SKM-1 treated with dmso at 0.1 percent for 144 hours (cell line): ENCODE measurements around the gene MBNL1.
A peak's percentile ranks its signal among the peaks of the same experiment; 100 is the strongest.

Experiments used
- DNase-seq: peaks from one replicate; lab custom pipeline; 2025; ENCODE audit not compliant: unreplicated experiment; lab: John Stamatoyannopoulos, UW

MBNL1 gene

DNA sequence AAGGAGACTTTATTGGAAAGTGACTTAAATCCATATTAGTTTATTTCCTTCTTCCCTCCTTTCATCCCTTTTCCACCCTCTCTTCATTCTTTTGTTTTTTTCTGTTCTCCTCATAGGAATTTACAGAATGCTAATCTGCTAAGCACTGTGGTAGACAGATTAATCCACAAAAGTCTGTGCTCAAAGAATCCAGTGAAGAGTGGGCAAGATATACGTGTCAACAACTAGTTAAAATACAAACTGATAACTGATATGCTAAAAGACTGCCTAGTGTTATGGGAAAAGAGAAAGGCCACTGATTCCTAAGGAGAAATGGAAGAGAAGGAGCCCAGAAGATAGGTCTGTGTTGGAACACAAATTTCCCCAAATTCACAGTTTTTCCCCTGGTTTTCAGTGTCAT is 202.2 kb downstream of the MBNL1 start:
- no peak for DNase-seq

DNA sequence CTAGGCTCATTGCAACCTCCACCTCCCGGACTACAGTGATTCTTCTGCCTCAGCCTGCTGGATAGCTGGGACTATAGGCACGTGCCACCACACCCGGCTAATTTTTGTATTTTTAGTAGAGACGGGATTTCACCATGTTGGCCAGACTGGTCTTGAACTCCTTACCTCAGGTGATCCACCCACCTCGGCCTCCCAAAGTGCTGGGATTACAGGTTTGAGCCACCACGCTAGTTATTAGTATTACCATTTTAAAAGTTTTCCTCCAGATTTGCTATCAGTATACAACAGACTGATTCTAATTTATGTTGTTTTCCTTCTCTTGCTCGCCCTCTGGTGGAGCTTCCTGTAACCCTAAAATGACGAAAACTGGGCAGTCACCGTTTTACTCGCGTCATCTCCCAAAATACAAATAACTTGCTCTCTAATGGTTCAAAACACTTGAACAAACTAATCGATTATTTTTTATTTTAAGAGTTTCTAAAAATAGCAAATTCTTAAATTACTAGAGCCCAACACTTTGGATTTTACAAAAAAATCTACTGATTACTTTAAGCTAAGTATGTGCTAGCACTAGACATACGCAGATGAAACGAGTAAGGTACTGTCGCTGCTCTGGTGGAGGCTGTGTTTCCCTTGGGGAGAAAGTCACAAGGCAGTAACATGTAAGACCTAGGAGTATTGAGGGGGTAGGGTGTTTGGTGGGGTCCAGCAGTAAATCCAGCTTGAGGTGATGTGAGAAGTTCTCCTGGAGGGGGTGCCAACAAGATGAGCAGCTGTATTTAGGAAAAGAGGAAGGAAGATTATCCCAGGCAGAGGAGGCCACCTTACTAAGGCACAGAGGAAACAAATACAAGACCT is 203.3 kb downstream of the MBNL1 start:
- DNase-seq: peak; percentile 20

DNA sequence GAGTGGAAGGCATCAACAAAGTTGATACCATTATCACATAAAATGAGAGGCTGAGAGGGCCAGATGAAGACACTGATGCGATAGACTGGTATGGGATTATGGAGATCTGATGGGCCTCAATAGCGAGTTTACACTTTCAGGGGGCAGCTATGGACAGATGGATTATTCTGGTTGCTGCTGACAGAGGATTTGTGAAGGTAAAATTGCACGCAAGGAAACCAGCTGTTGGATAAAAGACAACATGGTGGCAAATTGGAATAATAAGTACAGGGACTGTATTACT is 203.9 kb downstream of the MBNL1 start:
- no peak for DNase-seq

DNA sequence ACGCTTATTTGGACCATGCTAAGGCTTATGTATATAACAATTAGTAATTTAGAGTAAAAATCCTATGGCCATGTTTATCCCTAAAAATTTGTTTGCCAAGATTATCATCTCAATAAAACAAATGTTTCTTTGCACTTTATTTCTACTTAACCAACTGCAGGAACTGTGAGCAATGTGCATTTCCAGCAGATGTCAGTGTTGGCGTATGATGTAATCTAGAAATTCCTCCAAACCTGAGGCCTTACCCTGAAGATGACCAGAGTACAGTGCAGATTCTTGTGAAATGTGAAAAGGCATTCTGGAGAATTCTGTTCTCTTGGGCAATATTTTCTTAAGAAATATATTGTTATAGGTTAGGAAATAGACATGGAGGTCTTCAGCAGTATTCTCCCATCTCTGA is 205.9 kb downstream of the MBNL1 start:
- DNase-seq: peak; percentile 72

DNA sequence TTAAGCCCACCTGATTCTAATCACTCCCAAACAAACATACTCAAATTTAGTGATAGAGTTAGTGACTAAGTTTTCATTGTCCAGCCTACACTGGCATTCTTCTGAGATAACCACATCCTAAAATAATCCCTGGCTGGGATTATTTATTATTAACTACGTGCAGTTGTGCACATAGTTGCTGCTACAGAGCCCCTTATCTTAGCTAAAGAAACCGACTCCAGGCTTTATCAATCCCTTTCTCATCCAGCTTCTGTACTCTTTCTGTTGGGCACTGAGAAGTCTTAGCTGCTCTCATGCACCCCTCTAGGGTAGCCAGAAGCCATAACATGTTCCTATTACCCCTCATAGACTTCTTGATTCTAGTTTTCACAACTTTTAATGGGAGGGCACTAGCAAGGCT is 208.7 kb downstream of the MBNL1 start:
- no peak for DNase-seq

DNA sequence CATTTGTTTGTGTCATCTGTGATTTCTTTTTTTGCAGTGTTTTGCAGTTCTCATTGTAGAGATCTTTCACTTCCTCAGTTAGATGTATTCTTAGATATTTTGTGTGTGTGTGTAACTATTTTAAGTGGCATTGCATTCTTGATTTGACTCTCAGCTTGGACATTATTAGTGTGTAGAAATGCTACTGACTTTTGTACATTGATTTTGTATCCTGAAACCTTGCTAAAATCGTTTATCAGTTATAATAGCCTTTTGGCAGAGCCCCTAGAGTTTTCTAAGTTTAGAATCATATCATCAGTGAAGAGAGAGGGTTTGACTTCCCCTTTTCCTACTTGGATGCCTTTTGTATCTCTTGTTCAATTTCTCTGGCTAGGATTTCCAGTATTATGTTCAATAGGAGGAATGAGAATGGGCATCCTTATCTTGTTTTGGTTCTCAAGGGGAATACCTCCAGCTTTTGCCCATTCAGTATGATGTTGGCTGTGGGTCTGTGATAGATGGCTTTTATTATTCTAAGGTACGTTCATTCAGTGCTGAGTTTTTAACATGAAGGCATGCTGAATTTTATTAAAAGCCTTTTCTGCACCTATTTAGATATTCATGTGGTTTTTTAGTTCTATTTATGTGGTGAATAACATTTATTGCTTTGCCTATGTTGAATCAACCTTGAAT is 211.7 kb downstream of the MBNL1 start:
- DNase-seq: no peak

DNA sequence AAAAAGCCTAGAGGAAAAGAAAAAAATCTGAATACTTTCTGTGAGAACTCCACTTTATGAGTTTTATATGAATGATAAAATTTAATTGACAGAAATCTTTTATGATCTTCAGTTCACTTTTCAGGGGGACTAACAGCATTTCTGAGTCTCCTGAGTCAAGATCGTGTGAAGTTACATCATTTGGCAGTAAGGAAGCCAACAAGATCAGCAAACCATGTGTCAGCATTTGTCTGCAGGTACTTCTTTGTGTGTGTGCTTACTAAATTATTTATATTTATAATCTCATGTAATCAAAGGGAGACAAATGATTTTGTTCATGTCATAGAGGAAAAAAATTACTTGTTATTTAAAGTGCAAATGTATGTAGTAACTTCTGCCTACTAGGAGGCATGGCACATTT is 217.6 kb downstream of the MBNL1 start:
- no peak for DNase-seq

DNA sequence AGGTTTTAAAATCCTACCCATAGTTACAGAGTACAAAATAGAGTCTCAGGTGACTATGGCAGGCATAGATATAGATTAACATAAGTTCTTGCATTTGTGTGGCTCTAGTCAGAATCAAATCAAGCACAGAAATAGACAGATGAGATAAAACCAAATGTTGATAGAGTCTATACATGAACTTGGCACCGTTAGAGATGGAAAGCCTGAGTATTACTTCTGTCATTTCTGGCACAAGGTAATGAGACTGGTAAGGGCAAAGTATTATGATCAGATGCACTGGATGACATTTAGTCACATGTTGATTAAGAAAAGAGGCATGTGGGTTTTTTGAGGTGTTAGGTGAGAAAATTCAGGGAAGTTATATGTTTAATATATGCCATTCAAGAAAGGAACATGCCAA is 219.7 kb downstream of the MBNL1 start:
- DNase-seq: no peak

DNA sequence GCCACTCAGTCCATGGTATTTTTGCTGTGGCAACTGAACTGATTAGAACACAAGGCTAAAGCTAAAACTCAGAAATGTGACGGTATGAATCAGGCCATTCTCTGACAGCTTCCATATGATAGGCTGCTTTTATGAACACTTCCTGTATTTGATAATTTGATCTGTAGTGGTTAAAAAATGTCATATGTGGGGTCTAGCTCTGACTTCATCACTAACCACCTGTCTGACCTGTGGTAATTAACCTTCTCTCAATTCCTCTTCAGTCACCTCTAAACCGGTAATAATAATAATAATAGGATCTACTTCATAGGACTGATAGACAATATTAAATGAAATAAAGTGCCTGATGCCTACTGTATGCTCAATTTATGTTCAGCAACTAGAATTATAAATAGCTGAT is 223.2 kb downstream of the MBNL1 start:
- DNase-seq: no peak

DNA sequence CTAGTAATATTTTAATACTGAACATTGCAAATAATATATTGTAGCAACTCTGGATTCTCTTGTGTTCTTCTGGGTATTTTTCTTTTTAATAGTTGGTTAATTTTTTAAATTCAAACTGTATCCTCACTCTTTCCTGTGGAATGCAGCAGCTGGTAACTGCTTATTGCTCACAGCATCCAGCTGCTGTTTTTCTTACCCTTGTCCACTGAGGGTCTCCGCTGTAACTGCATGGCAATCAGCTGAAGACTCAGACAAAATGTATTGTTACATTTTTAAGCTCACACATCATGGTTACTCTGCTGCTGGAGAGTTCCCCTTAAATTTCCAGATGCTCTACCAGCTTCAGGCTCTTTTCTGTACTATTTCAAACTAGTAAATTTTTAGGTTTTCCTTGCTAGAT is 227.6 kb downstream of the MBNL1 start:
- DNase-seq: no peak

DNA sequence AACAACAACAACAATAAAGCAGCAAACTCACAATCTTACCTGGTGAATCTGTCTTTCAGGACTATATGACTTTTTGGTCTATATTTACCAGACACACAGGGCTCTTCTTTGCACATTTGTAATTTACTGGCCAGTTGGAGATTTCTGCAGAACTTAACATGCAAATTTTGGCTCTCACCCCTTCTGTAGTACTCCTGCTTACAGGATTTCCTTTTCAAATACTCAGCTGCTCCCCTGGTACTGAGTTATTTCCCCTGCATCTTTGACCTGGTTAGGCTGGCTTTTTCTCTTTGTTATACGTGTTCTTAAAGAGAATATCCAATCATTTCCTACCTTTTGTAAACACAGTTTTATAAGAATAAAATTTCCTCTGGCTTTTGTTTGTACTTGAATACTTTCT is 228.0 kb downstream of the MBNL1 start:
- no peak for DNase-seq

DNA sequence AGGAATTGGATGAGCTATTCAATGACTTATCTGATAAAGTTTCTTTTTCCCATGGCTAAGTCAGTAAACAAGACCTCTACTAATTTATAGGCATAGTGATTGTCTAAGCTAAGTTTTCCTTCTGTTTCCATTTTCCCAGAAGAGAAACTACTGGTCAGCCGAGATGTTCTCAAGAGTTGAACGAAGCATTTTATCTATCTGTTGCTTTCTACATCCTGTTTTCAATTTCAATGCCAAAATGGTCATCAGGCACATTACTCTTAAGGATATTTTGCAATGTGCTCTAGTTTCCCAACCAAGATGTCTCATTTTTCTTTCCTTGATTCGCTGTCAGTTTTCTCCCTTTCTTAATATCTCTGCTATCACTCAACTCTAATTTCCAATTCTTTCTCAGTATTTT is 228.7 kb downstream of the MBNL1 start:
- DNase-seq: no peak

DNA sequence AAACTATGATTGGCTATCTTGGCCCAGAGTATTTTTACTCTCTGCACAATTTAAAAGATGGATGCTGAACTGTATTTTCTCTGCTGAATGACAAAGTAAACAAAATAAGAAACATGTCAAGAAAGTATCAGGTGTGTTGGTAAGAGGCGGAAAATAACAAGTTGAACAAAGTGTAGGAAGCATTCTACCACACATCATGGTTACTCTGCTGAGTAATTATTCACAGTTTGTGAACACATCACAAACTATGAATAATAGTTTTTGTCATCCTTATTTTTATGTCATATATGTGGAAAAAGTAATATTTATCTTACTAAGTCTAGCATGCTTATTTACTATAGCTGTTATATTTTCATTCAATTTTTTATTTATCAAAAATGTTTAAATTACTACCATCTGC is 229.2 kb downstream of the MBNL1 start:
- no peak for DNase-seq

DNA sequence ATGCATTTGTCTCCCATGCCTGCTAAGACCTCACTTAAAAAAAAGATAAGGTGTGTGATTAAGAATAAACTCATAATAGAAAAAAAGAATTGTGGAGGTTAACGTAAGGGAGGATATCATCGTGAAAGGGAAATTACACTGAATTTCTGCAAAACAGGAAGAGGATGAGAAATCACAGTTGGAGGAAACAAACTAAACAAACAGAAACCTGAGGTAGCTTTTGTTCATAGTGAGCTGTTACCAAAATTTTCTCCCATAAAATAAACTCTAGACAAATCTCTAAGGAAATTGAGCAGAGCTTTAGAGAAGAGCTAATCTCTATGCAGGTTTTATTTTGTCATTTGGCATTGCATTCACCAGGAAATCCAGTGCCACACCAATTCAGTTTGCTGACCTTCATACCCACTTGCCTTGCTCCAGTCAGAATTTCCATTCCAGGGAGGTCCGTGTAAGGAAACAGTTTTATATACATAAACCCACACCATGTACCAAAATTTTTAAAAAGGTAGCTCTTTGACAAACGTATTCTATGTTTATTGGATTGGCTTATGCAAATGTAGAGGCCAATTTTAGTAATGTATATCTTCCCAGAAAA is 231.2 kb downstream of the MBNL1 start:
- no peak for DNase-seq

DNA sequence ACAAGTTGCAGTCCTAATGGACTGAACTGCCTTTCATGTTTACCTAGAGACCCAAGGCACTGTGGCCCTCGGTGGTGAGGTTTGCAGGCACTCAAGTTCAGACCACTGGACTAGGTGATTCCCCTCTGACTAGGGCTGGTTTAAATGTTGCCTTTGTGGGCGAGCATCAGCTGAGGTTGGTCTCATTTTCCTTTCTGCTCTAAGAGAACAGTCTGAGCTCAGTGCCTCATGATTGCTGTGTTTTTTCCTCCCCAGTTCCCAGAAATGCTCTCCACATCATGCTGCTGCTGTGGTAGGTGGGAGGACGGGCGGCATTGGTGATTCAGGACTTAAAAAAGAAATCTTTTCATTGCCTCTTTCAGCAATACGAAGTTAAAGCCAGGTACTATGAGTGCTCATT is 237.2 kb downstream of the MBNL1 start:
- DNase-seq: no peak

DNA sequence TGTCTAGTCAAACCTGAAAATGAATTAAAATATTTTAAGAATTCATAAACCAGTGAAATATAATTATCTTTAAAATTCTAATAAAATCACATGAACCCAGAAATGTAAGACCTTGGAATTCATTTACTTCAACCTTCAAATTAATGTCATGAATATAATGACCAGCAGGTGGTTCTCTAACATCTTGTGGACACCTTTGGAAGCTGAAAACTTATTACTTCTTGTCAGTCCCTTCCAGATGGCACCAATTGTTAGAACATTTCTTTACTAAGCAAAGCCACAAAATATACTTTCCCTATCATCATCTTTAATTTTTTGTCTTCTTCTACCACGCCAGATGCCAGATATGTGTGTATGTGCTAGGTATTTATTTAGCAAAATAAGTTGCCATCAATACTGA is 240.0 kb downstream of the MBNL1 start:
- DNase-seq: no peak

DNA sequence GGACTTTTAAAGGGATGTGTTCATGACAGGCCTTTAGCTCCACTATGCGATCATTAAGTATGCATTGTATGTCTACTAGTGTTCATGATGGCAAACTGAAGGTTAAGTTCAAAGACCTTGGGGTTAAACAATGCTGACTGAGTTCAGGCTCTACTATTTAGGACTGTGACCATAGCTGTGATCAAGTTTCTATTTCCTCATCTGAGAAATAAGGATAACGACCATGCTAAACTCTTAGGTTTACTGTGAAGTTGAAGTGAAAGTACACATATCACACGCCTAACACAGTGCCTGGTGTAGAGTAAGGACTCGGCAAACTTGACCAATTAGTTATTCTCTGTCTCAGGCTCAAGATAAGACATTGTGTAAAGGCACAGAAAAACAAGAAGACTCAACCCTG is 243.2 kb downstream of the MBNL1 start:
- DNase-seq: no peak

DNA sequence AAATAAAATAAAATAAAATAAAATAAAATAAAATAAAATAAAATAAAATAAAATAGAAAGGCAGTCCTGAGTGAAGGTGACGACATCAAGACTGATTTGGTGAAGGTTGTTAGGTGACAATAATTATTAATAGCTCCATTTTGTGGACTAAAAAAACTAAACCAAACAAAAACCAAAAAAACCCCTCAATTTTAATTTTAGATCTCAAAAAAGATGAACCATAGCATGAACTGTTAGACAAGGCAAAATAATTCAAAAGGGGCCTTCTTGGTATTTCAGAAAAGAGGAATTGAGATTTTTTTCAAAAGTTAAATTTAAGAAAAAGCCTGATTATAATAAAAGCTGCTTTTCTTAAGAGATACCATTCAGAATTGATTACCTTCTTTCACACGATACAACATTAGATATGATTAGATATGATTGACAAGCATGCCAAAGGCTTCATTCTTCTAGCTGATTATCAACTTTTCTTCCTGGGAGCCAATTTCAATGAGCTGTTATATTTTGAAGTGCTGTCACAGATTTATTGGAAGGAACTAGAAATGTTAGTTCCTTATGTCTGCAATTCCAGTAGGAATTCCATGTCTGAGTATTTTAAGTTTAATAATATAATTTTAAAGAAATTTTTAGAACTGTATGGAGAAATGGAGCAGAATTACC is 244.7 kb downstream of the MBNL1 start:
- DNase-seq: no peak
